Panc1 (cell line): ENCODE measurements around the gene TAB3. TPM values are rescaled to one million over a fixed set of nuclear protein-coding genes. Genes with fewer than 3 reads are reported as not detected.

Experiments used
- ATAC-seq: fragments of 200-7000 bp; cut with Tn5 transposase; 2 replicates; pipeline ENCODE4 v1.9.1; 2020; ENCODE audit warnings: mild to moderate bottlenecking, moderate library complexity
- BruUV-seq: library from RNA; stranded (reverse); fragments of 400-500 nt; replicated peaks from 2 replicates; lab custom pipeline; 2021; lab: Mats Ljungman, UMichigan
- CTCF ChIA-PET: fragments of 300-600 bp; sonication (Branson Sonifier 250); formaldehyde crosslinking; loops from one replicate; lab custom pipeline; 2022; ENCODE audit warnings: antibody characterized with exemption; lab: Charles Lee
- POLR2A ChIA-PET: fragments of 300-600 bp; sonication (Branson Sonifier 250); formaldehyde crosslinking; loops from one replicate; lab custom pipeline; 2022; ENCODE audit warnings: antibody characterized with exemption; lab: Charles Lee
- DNase-seq: peaks from one replicate; pipeline ENCODE4 v3.0.0-alpha.2; 2010; ENCODE audit warnings: low read depth, low spot score
- H3K27ac ChIP-seq: 2 replicates; pipeline ENCODE4 v1.5.1; 2011; ENCODE audit warnings: mild to moderate bottlenecking, low read length, inconsistent platforms
- H3K27me3 ChIP-seq: fragments of 200-500 bp; sonication (Bioruptor generic); 2 replicates; pipeline ENCODE4 v1.6.0; 2014; ENCODE audit warnings: low read length, inconsistent platforms; ENCODE audit not compliant: control insufficient read depth, insufficient read depth
- H3K36me3 ChIP-seq: fragments of 200-500 bp; sonication (Bioruptor generic); 2 replicates; pipeline ENCODE4 v1.5.1; 2014; ENCODE audit warnings: inconsistent platforms, mild to moderate bottlenecking, low read length, moderate library complexity; ENCODE audit not compliant: control insufficient read depth, insufficient read depth
- H3K4me1 ChIP-seq: 2 replicates; pipeline ENCODE4 v1.5.1; 2011; ENCODE audit warnings: inconsistent platforms, mild to moderate bottlenecking, low read length, moderate library complexity; ENCODE audit not compliant: control insufficient read depth, insufficient read depth
- H3K4me3 ChIP-seq, 2 experiments: 2 replicates each; pipeline ENCODE4 v1.5.1; 2011 to 2012; ENCODE audit warnings: low read depth in 2 of 2, low read length in 2 of 2, mild to moderate bottlenecking in 2 of 2, inconsistent platforms in 1 of 2, moderate library complexity in 1 of 2
- H3K9me3 ChIP-seq: fragments of 200-500 bp; sonication (Bioruptor generic); 2 replicates; pipeline ENCODE4 v1.5.1; 2014; ENCODE audit warnings: low read depth, mild to moderate bottlenecking, inconsistent platforms, low read length, moderate library complexity; ENCODE audit not compliant: control insufficient read depth, insufficient read depth
- POLR2AphosphoS5 ChIP-seq: IDR thresholded peaks from 2 replicates; pipeline ENCODE4 v1.6.1; 2012; ENCODE audit warnings: mild to moderate bottlenecking, low read depth, low read length, moderate library complexity
- SIN3A ChIP-seq: IDR thresholded peaks from 2 replicates; pipeline ENCODE4 v1.6.1; 2012; ENCODE audit warnings: low read depth, mild to moderate bottlenecking, low read length, moderate library complexity, borderline replicate concordance; ENCODE audit not compliant: insufficient read depth
- TCF7L2 ChIP-seq: IDR thresholded peaks from 2 replicates; pipeline ENCODE4 v1.6.1; 2011; ENCODE audit warnings: mild to moderate bottlenecking, low read depth, low read length, inconsistent platforms
- in situ Hi-C: cut with HindIII; loops from 2 replicates; pipeline ENCODE4 v1.10.0; 2016; ENCODE audit warnings: low sequenced_read_pairs, low pct_unique_long_range_greater_than_20kb
- intact Hi-C: fragments of 100-400 bp; cut with micrococcal nuclease; formaldehyde crosslinking; loops from one replicate; pipeline ENCODE4 v1.10.0; 2022; ENCODE audit not compliant: unreplicated experiment
- total RNA-seq: library from RNA; stranded (reverse); gene quantifications from one replicate; pipeline ENCODE4 v1.2.1, GENCODE V29; 2021; ENCODE audit not compliant: unreplicated experiment
- TF ChIP-seq, protein P1 (sequence below), 2 experiments: IDR thresholded peaks; 2 replicates each; pipeline ENCODE4 v1.6.1; 2011 to 2012; ENCODE audit warnings: low read depth in 2 of 2, control low read depth in 1 of 2, low read length in 1 of 2, mild to moderate bottlenecking in 1 of 2, moderate library complexity in 1 of 2; ENCODE audit not compliant: insufficient read depth in 1 of 2
- TF ChIP-seq, protein P2 (sequence below): fragments of 450-650 bp; IDR thresholded peaks from 2 replicates; pipeline ENCODE4 v1.5.1; 2017; ENCODE audit warnings: mild to moderate bottlenecking

TAB3 gene
- total RNA-seq, 1 experiment from 2014 or later = 7.7 TPM

- intact Hi-C loops = no loop called here
- Histone ChIP-seq H3K4me3 (no peak overlapping the region), H3K4me1 (no peaks in the 10 kb centered on the region), H3K9me3 (no peaks in the 10 kb centered on the region), H3K36me3 (no peaks in the 10 kb centered on the region), H3K27ac (no peak overlapping the region), H3K27me3 (no peaks in the 10 kb centered on the region)
- DNase-seq (no peak), ATAC-seq (no peak)
- in situ Hi-C loops = no loop called here
- ChIA-PET POLR2A (no interaction called here), CTCF (no interaction called here)
- TF ChIP-seq, protein P1, sequence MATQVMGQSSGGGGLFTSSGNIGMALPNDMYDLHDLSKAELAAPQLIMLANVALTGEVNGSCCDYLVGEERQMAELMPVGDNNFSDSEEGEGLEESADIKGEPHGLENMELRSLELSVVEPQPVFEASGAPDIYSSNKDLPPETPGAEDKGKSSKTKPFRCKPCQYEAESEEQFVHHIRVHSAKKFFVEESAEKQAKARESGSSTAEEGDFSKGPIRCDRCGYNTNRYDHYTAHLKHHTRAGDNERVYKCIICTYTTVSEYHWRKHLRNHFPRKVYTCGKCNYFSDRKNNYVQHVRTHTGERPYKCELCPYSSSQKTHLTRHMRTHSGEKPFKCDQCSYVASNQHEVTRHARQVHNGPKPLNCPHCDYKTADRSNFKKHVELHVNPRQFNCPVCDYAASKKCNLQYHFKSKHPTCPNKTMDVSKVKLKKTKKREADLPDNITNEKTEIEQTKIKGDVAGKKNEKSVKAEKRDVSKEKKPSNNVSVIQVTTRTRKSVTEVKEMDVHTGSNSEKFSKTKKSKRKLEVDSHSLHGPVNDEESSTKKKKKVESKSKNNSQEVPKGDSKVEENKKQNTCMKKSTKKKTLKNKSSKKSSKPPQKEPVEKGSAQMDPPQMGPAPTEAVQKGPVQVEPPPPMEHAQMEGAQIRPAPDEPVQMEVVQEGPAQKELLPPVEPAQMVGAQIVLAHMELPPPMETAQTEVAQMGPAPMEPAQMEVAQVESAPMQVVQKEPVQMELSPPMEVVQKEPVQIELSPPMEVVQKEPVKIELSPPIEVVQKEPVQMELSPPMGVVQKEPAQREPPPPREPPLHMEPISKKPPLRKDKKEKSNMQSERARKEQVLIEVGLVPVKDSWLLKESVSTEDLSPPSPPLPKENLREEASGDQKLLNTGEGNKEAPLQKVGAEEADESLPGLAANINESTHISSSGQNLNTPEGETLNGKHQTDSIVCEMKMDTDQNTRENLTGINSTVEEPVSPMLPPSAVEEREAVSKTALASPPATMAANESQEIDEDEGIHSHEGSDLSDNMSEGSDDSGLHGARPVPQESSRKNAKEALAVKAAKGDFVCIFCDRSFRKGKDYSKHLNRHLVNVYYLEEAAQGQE (IDR thresholded peaks at IDR 0.05; ENCODE audit: insufficient read depth in 1 of 2, low read depth in 2 of 2, low read length in 1 of 2) = no peak
- TF ChIP-seq TCF7L2 (no peak), SIN3A (no peak), POLR2AphosphoS5 (no peak)
- TF ChIP-seq, protein P2, sequence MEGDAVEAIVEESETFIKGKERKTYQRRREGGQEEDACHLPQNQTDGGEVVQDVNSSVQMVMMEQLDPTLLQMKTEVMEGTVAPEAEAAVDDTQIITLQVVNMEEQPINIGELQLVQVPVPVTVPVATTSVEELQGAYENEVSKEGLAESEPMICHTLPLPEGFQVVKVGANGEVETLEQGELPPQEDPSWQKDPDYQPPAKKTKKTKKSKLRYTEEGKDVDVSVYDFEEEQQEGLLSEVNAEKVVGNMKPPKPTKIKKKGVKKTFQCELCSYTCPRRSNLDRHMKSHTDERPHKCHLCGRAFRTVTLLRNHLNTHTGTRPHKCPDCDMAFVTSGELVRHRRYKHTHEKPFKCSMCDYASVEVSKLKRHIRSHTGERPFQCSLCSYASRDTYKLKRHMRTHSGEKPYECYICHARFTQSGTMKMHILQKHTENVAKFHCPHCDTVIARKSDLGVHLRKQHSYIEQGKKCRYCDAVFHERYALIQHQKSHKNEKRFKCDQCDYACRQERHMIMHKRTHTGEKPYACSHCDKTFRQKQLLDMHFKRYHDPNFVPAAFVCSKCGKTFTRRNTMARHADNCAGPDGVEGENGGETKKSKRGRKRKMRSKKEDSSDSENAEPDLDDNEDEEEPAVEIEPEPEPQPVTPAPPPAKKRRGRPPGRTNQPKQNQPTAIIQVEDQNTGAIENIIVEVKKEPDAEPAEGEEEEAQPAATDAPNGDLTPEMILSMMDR = no peak
- BruUV-seq = no TSS peak
Measured at GRCh38 chrX:30793767-30794103, 95.3 kb downstream of the TAB3 start.

DNA sequence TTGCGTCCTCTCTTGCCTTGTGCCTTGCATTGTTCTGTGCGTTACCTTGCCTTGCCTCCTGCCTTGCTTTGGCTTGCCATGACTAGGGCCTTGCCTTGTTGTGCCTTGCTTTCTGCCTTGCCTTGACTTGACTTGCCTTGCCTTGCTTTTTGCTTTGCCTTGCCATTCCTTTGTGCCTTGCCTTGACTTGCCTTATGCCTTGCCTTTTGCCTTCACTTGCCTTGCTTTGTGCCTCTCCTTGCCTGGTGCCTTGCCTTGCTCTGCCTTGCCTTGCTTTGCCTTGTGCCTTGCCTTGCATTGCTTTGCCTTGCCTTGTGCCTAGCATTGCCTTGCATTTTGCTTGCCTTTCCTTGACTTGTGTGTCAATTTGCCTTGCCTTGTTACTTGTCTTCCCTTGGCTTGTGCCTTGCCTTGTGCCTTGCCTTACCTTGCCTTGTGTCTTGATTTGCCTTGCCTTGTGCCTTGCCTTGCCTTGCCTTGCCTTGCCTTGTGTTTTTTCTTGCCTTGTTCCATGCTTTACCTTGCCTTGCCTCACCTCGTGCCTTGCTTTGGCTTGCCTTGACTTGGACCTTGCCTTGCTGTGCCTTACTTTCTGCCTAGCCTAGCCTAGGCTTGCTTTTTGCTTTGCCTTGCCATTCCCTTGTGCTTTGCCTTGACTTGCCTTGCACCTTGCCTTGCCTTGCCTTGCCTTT lies 95.8 kb downstream of the TAB3 start:
- H3K9me3 ChIP-seq = no peaks in the 10 kb centered on the region
- no TSS peak for BruUV-seq
- no peak overlapping the region for H3K27ac ChIP-seq
- DNase-seq (no peak), ATAC-seq (no peak)
- TF ChIP-seq POLR2AphosphoS5 (no peak), TCF7L2 (no peak), SIN3A (no peak)
- TF ChIP-seq, protein P2 = no peak
- TF ChIP-seq, protein P1 (IDR thresholded peaks at IDR 0.05; ENCODE audit: insufficient read depth in 1 of 2, low read depth in 2 of 2, low read length in 1 of 2) = no peak
- CTCF ChIA-PET = no interaction called here
- POLR2A ChIA-PET = no interaction called here
- in situ Hi-C loops (no loop called here), intact Hi-C loops (no loop called here)
- H3K4me1 ChIP-seq = no peaks in the 10 kb centered on the region
- H3K4me3 ChIP-seq = no peak overlapping the region
- H3K36me3 ChIP-seq = no peaks in the 10 kb centered on the region
- H3K27me3 ChIP-seq = no peaks in the 10 kb centered on the region
